T-cell (primary cell): ENCODE data around the gene PTX4. TPM values are rescaled to one million over a fixed set of nuclear protein-coding genes. Genes with fewer than 3 reads are reported as not detected.

ENCODE experiments used
- ATAC-seq, 4 experiments: fragments of 200-7000 bp in 3 of 4; fragments of 150-1000 bp in 1 of 4; cut with Tn5 transposase; replicated peaks in 1 of 4; 1 replicate in 3 of 4; 2 replicates in 1 of 4; pipeline ENCODE4 v1.10.0; 2021; ENCODE audit warnings: moderate library complexity in 3 of 4, mild to moderate bottlenecking in 2 of 4, moderate number of reproducible peaks in 1 of 4
- CTCF ChIA-PET, 2 donors: fragments of 300-600 bp; sonication (Branson Sonifier 250); formaldehyde crosslinking; loops; one replicate each; lab custom pipeline; 2022; ENCODE audit warnings: antibody characterized with exemption in 2 of 2; lab: Charles Lee
- POLR2A ChIA-PET, 2 donors: fragments of 300-600 bp; sonication (Branson Sonifier 250); formaldehyde crosslinking; loops; one replicate each; lab custom pipeline; 2022; ENCODE audit warnings: antibody characterized with exemption in 2 of 2; lab: Charles Lee
- DNase-seq, 35 experiments: peaks; one replicate each; pipeline versions ENCODE4 v3.0.0 to v3.0.0-alpha.2; 2013 to 2023
- H3K27ac ChIP-seq: one replicate; pipeline ENCODE4 v1.5.1; 2013; ENCODE audit warnings: low read length
- H3K27me3 ChIP-seq, 2 experiments: replicated peaks in 1 of 2; 1 replicate in 1 of 2; 2 replicates in 1 of 2; pipeline versions ENCODE4 v1.6.1 to v1.7.0; 2013; ENCODE audit warnings: low read length in 1 of 2, mixed read lengths in 1 of 2; ENCODE audit not compliant: control insufficient read depth in 2 of 2, insufficient read depth in 2 of 2; ENCODE audit errors: extremely low read depth in 1 of 2
- H3K36me3 ChIP-seq, 2 donors: 1 replicate in 1 of 2; 2 replicates in 1 of 2; pipeline versions ENCODE4 v1.6.1 to v1.7.0; 2013; ENCODE audit warnings: low read length in 1 of 2; ENCODE audit not compliant: control insufficient read depth in 2 of 2, insufficient read depth in 1 of 2; ENCODE audit errors: extremely low read depth in 1 of 2
- H3K4me1 ChIP-seq, 2 experiments: 1 replicate in 1 of 2; 2 replicates in 1 of 2; pipeline versions ENCODE4 v1.6.1 to v1.7.0; 2013; ENCODE audit warnings: low read length in 2 of 2, mixed read lengths in 1 of 2; ENCODE audit not compliant: insufficient read depth in 2 of 2, control insufficient read depth in 1 of 2; ENCODE audit errors: extremely low read depth in 1 of 2
- H3K4me3 ChIP-seq, 2 donors: 1 replicate in 1 of 2; 2 replicates in 1 of 2; pipeline versions ENCODE4 v1.5.1 to v1.7.0; 2013; ENCODE audit warnings: mild to moderate bottlenecking in 2 of 2, low read length in 1 of 2, moderate library complexity in 1 of 2; ENCODE audit not compliant: control insufficient read depth in 1 of 2; ENCODE audit errors: extremely low read depth in 1 of 2
- H3K9me3 ChIP-seq: 2 replicates; pipeline ENCODE4 v1.7.0; 2013
- H3K27ac Mint-ChIP-seq, 2 donors: one replicate each; pipeline ENCODE4 v1.8.0; 2020 to 2021; ENCODE audit warnings: mild to moderate bottlenecking in 2 of 2, mixed read lengths in 2 of 2
- H3K27me3 Mint-ChIP-seq, 2 donors: one replicate each; pipeline ENCODE4 v1.8.0; 2021 to 2022; ENCODE audit warnings: mixed read lengths in 2 of 2
- H3K36me3 Mint-ChIP-seq: one replicate; pipeline ENCODE4 v1.8.0; 2021; ENCODE audit warnings: mixed read lengths
- H3K4me1 Mint-ChIP-seq, 3 donors: one replicate each; pipeline ENCODE4 v1.8.0; 2020 to 2022; ENCODE audit warnings: mixed read lengths in 3 of 3, mild to moderate bottlenecking in 1 of 3
- H3K4me3 Mint-ChIP-seq, 3 donors: one replicate each; pipeline ENCODE4 v1.8.0; 2020 to 2022; ENCODE audit warnings: mild to moderate bottlenecking in 3 of 3, mixed read lengths in 3 of 3, moderate library complexity in 3 of 3
- H3K9me3 Mint-ChIP-seq, 3 donors: one replicate each; pipeline ENCODE4 v1.8.0; 2020 to 2022; ENCODE audit warnings: mixed read lengths in 3 of 3
- WGBS: methylation state at CpG from one replicate; pipeline ENCODE4 v1.1.5; 2013; ENCODE audit warnings: missing lambda C conversion rate; ENCODE audit not compliant: insufficient coverage; 5-methylcytosine and 5-hydroxymethylcytosine counted together
- total RNA-seq, 35 experiments: library from RNA in 6 of 35; stranded (reverse) in 6 of 35; fragments of 120-200 nt in 1 of 35; gene quantifications; one replicate each; pipeline versions ENCODE4 v1.2.1 to v1.2.4 and lab custom pipeline; 2013 to 2026

The PTX4 gene
- total RNA-seq: under 1 TPM in 1 of 5 donors, not detected in 4; 0.26 TPM
- not detected for total RNA-seq (2013)
- 0 to 0.18 (median 0.05) reads per million in 29 experiments for total RNA-seq (lab: John Stamatoyannopoulos, UW)

- POLR2A ChIA-PET: interaction anchor here in 1 of 2 donors (0.7 kb wide), 1 partner anchor 175 kb away, joined by 3 read pairs; no protein-coding TSS in a partner anchor
- Mint-ChIP-seq H3K9me3 (no peaks in the 10 kb centered on the region), H3K4me1 (peaks cover 9 to 11% (median 11%) of the 10 kb centered on the region in 3 donors), H3K27ac (no peak within 1 kb of the TSS), H3K4me3 (no peak within 1 kb of the TSS), H3K36me3 (no peaks in the 10 kb centered on the region), H3K27me3 (no peaks in the 10 kb centered on the region)
- ATAC-seq (no peak), DNase-seq (no peak)
- Histone ChIP-seq H3K27me3 (peaks cover 0 to 5% of the 10 kb centered on the region in 2 experiments), H3K27ac (no peak within 1 kb of the TSS), H3K9me3 (no peaks in the 10 kb centered on the region), H3K36me3 (no peaks in the 10 kb centered on the region), H3K4me1 (peaks cover 11% of the 10 kb centered on the region in 2 experiments), H3K4me3 (no peak within 1 kb of the TSS)
- 79% methylated on average over 17 of the region's 19 CpGs for WGBS
- CTCF ChIA-PET: no interaction called here
Measured at GRCh38 chr16:1488619-1489018, at the start of gene PTX4. Gene PTX4 (minus strand): TSS chr16:1488944. CDS start chr16:1488909, 35 bp downstream.

- no peaks in the 10 kb centered on the region for H3K9me3 ChIP-seq
- H3K4me3 ChIP-seq: peak overlapping the region; percentile 44 to 80
- no peaks in the 10 kb centered on the region for H3K27me3 ChIP-seq
- DNase-seq: peak in 16 of 35 experiments; percentile 10 to 52 (median 34)
- ChIA-PET POLR2A (no interaction called here), CTCF (no interaction called here)
- Mint-ChIP-seq H3K4me3 (peak overlapping the region; percentile 97 to 100 (median 100)), H3K27me3 (no peaks in the 10 kb centered on the region), H3K4me1 (peaks cover 63 to 78% (median 75%) of the 10 kb centered on the region in 3 donors), H3K36me3 (peaks cover 39% of the 10 kb centered on the region), H3K27ac (peak overlapping the region; percentile 89 to 91), H3K9me3 (no peaks in the 10 kb centered on the region)
- WGBS: 14% methylated on average over 25 of the region's 26 CpGs
- H3K27ac ChIP-seq: peak overlapping the region; percentile 36
- peaks cover 20 to 87% of the 10 kb centered on the region in 2 experiments for H3K4me1 ChIP-seq
- peak in 3 of 4 experiments; percentile 11 to 30 (median 14) for ATAC-seq
- peaks cover 22 to 71% of the 10 kb centered on the region in 2 donors for H3K36me3 ChIP-seq
Measured at GRCh38 chr16:1537763-1538289, 49.1 kb upstream of the PTX4 start.

- H3K36me3 Mint-ChIP-seq: peaks cover 36% of the 10 kb centered on the region
Measured at GRCh38 chr16:1537138-1537577, 48.4 kb upstream of the PTX4 start.

GRCh38 chr16:1536601-1537000, 47.9 kb upstream of the PTX4 start:
- Histone ChIP-seq H3K4me3 (peak overlapping the region; percentile 15 to 80), H3K27ac (peak overlapping the region; percentile 36), H3K4me1 (peaks cover 22 to 85% of the 10 kb centered on the region in 2 experiments), H3K36me3 (peaks cover 12 to 60% of the 10 kb centered on the region in 2 donors), H3K9me3 (no peaks in the 10 kb centered on the region), H3K27me3 (no peaks in the 10 kb centered on the region)
- ChIA-PET CTCF (interaction anchor here in 1 of 2 donors (0.5 kb wide), 1 partner anchor 194 kb away, joined by 3 read pairs; no protein-coding TSS in a partner anchor), POLR2A (no interaction called here)
- Mint-ChIP-seq H3K36me3 (peaks cover 32% of the 10 kb centered on the region), H3K27ac (peak overlapping the region; percentile 91), H3K27me3 (no peaks in the 10 kb centered on the region), H3K4me1 (peaks cover 57 to 71% (median 70%) of the 10 kb centered on the region in 3 donors), H3K4me3 (peak overlapping the region; percentile 97 to 100 (median 100)), H3K9me3 (no peaks in the 10 kb centered on the region)
- no peak for ATAC-seq
- 62% methylated on average over 13 of the region's 13 CpGs for WGBS
- DNase-seq: no peak

More at GRCh38 chr16:1537138-1537577, 48.4 kb upstream of the PTX4 start:
- DNase-seq: no peak
- H3K4me3 Mint-ChIP-seq: peak overlapping the region; percentile 97 to 100 (median 100)
- H3K9me3 Mint-ChIP-seq: no peaks in the 10 kb centered on the region
- POLR2A ChIA-PET: no interaction called here
- H3K27ac Mint-ChIP-seq: peak overlapping the region; percentile 91
- H3K27me3 ChIP-seq: no peaks in the 10 kb centered on the region
- peak overlapping the region; percentile 36 for H3K27ac ChIP-seq
- peak overlapping the region; percentile 44 to 80 for H3K4me3 ChIP-seq
- peaks cover 18 to 64% of the 10 kb centered on the region in 2 donors for H3K36me3 ChIP-seq
- no peak for ATAC-seq
- H3K4me1 Mint-ChIP-seq: peaks cover 62 to 77% (median 74%) of the 10 kb centered on the region in 3 donors
- peaks cover 22 to 87% of the 10 kb centered on the region in 2 experiments for H3K4me1 ChIP-seq
- no peaks in the 10 kb centered on the region for H3K9me3 ChIP-seq
- WGBS: 74% methylated on average over 22 of the region's 27 CpGs
- no peaks in the 10 kb centered on the region for H3K27me3 Mint-ChIP-seq
- CTCF ChIA-PET: no interaction called here

GRCh38 chr16:1535391-1536291, 46.9 kb upstream of the PTX4 start:
- H3K36me3 ChIP-seq: peaks cover 11 to 50% of the 10 kb centered on the region in 2 donors
- no peaks in the 10 kb centered on the region for H3K9me3 ChIP-seq
- Mint-ChIP-seq H3K27ac (peak overlapping the region; percentile 95 to 98), H3K9me3 (no peaks in the 10 kb centered on the region), H3K27me3 (no peaks in the 10 kb centered on the region), H3K4me1 (peaks cover 52 to 67% (median 62%) of the 10 kb centered on the region in 3 donors), H3K36me3 (peaks cover 32% of the 10 kb centered on the region), H3K4me3 (peak overlapping the region; percentile 97 to 100 (median 100))
- ATAC-seq: peak; percentile 24 to 48 (median 26)
- peaks cover 22 to 79% of the 10 kb centered on the region in 2 experiments for H3K4me1 ChIP-seq
- H3K27ac ChIP-seq: peak overlapping the region; percentile 35
- peak in 13 of 35 experiments; percentile 9 to 48 (median 36) for DNase-seq
- H3K4me3 ChIP-seq: peak overlapping the region; percentile 80 to 81
- WGBS: 7% methylated on average over 39 of the region's 39 CpGs
- H3K27me3 ChIP-seq: no peaks in the 10 kb centered on the region
- ChIA-PET CTCF (no interaction called here), POLR2A (no interaction called here)
